DOHH2 (cell line): ENCODE measurements around the gene IQSEC3.

Source experiments
- H3F3A ChIP-seq: fragments of 200-600 bp; sonication (generic), shearing (Covaris generic); 2 replicates; pipeline ENCODE4 v1.6.0; 2016; ENCODE audit warnings: antibody characterized with exemption, mild to moderate bottlenecking; ENCODE audit not compliant: control insufficient read depth, insufficient read depth
- H3K27ac ChIP-seq: fragments of 200-600 bp; sonication (generic); 2 replicates; pipeline ENCODE4 v1.5.1; 2014; ENCODE audit warnings: low read depth, mild to moderate bottlenecking, low read length, moderate library complexity
- H3K27me3 ChIP-seq: fragments of 200-600 bp; sonication (generic); 2 replicates; pipeline ENCODE4 v1.6.1; 2014; ENCODE audit warnings: mild to moderate bottlenecking, low read length, mixed read lengths; ENCODE audit not compliant: control insufficient read depth
- H3K36me3 ChIP-seq: fragments of 200-600 bp; sonication (generic); 2 replicates; pipeline ENCODE4 v1.6.1; 2014; ENCODE audit warnings: mild to moderate bottlenecking, low read length, moderate library complexity, mixed read lengths; ENCODE audit not compliant: control insufficient read depth
- H3K4me1 ChIP-seq: fragments of 200-600 bp; sonication (generic); 2 replicates; pipeline ENCODE4 v1.6.1; 2014; ENCODE audit warnings: mild to moderate bottlenecking, low read length, mixed read lengths; ENCODE audit not compliant: control insufficient read depth
- H3K4me2 ChIP-seq: fragments of 200-600 bp; sonication (generic); 2 replicates; pipeline ENCODE4 v1.6.0; 2014; ENCODE audit warnings: mild to moderate bottlenecking, low read length, moderate library complexity
- H3K4me3 ChIP-seq: fragments of 200-600 bp; sonication (generic); 2 replicates; pipeline ENCODE4 v1.5.1; 2014; ENCODE audit warnings: mild to moderate bottlenecking, low read length, mixed read lengths
- H3K79me2 ChIP-seq: fragments of 200-600 bp; sonication (generic); 2 replicates; pipeline ENCODE4 v1.6.1; 2014; ENCODE audit warnings: mild to moderate bottlenecking, low read length, mixed read lengths; ENCODE audit not compliant: control insufficient read depth
- H3K9me2 ChIP-seq: fragments of 200-600 bp; sonication (generic); replicated peaks from 2 replicates; pipeline ENCODE4 v1.6.1; 2014; ENCODE audit warnings: mild to moderate bottlenecking, low read length, mixed read lengths; ENCODE audit not compliant: control insufficient read depth
- H3K9me3 ChIP-seq: fragments of 200-600 bp; sonication (generic); 2 replicates; pipeline ENCODE4 v1.6.1; 2014; ENCODE audit warnings: antibody characterized with exemption, low read length, mixed read lengths; ENCODE audit not compliant: control insufficient read depth, insufficient read depth
- H4K20me1 ChIP-seq: fragments of 200-600 bp; sonication (generic); 2 replicates; pipeline ENCODE4 v1.6.0; 2014; ENCODE audit warnings: low read depth, mild to moderate bottlenecking, antibody characterized with exemption, low read length, moderate library complexity; ENCODE audit not compliant: control insufficient read depth, insufficient read depth
- EZH2phosphoT487 ChIP-seq: fragments of 200-600 bp; sonication (generic); IDR thresholded peaks from 2 replicates; pipeline ENCODE4 v1.6.1; 2017; ENCODE audit warnings: borderline replicate concordance, mild to moderate bottlenecking, antibody characterized with exemption, low read length, moderate library complexity, mixed read lengths
- TF ChIP-seq, protein P1 (sequence below): fragments of 200-600 bp; sonication (generic); IDR thresholded peaks from one replicate; pipeline ENCODE4 v1.5.1; 2014; ENCODE audit warnings: antibody characterized with exemption, mild to moderate bottlenecking, low read depth, low read length; ENCODE audit not compliant: poor library complexity, severe bottlenecking

Gene IQSEC3

DNA sequence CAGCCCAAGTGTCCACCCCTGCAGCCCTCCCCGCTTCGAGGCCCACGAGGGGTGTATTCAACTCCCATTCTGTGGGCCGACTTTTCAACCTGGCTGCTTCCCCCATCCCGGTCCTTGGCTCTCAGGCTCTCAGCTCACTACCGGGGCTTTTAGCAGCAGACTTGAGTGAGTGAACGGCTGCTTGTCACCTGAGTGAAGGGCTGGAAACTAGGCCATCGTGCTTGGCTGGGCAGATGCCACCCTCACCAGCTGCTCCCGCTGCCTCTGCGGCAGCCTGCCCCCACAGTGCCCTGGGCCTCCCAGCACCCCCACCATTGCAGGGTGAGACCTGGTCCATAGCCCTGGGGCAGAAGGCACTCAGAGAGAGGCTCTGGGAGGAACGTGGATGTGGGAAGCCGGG lies 87.5 kb downstream of the IQSEC3 start:
- Histone ChIP-seq H3F3A (no peaks in the 10 kb centered on the region), H3K4me3 (no peak overlapping the region), H3K36me3 (no peaks in the 10 kb centered on the region), H3K27me3 (no peaks in the 10 kb centered on the region), H4K20me1 (no peaks in the 10 kb centered on the region), H3K4me2 (no peak overlapping the region), H3K79me2 (no peaks in the 10 kb centered on the region), H3K9me2 (no peaks in the 10 kb centered on the region), H3K9me3 (no peaks in the 10 kb centered on the region), H3K27ac (no peak overlapping the region), H3K4me1 (no peaks in the 10 kb centered on the region)
- TF ChIP-seq EZH2phosphoT487 = no peak

DNA sequence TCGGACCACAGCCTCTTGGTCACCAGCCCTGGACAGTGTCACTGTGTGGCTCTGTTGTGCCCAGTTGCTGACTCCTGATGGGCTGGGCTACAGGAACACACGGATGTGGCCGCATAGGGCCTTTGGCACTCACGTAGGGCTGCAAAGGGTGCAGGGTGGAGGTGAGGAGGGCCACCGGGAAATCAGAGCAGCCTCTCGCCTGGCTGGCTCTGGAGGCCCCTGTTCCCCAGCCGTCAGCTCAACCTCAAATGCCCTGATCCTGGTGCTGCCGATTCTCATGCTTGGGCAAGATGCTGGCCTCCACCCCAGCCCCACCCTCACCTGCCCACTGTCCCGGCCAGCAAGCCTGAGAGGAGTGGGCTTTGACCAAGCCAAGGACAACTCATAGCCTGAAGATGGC lies 88.4 kb downstream of the IQSEC3 start:
- no peaks in the 10 kb centered on the region for H3K4me1 ChIP-seq
- H3K9me3 ChIP-seq = no peaks in the 10 kb centered on the region
- H3K9me2 ChIP-seq = no peaks in the 10 kb centered on the region
- H4K20me1 ChIP-seq = no peaks in the 10 kb centered on the region
- TF ChIP-seq, protein P1, sequence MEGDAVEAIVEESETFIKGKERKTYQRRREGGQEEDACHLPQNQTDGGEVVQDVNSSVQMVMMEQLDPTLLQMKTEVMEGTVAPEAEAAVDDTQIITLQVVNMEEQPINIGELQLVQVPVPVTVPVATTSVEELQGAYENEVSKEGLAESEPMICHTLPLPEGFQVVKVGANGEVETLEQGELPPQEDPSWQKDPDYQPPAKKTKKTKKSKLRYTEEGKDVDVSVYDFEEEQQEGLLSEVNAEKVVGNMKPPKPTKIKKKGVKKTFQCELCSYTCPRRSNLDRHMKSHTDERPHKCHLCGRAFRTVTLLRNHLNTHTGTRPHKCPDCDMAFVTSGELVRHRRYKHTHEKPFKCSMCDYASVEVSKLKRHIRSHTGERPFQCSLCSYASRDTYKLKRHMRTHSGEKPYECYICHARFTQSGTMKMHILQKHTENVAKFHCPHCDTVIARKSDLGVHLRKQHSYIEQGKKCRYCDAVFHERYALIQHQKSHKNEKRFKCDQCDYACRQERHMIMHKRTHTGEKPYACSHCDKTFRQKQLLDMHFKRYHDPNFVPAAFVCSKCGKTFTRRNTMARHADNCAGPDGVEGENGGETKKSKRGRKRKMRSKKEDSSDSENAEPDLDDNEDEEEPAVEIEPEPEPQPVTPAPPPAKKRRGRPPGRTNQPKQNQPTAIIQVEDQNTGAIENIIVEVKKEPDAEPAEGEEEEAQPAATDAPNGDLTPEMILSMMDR = no peak
- no peak for TF ChIP-seq EZH2phosphoT487
- no peaks in the 10 kb centered on the region for H3K36me3 ChIP-seq
- no peak overlapping the region for H3K27ac ChIP-seq
- no peak overlapping the region for H3K4me2 ChIP-seq
- H3K79me2 ChIP-seq = no peaks in the 10 kb centered on the region
- H3K4me3 ChIP-seq = no peak overlapping the region
- H3K27me3 ChIP-seq = no peaks in the 10 kb centered on the region
- H3F3A ChIP-seq = no peaks in the 10 kb centered on the region

DNA sequence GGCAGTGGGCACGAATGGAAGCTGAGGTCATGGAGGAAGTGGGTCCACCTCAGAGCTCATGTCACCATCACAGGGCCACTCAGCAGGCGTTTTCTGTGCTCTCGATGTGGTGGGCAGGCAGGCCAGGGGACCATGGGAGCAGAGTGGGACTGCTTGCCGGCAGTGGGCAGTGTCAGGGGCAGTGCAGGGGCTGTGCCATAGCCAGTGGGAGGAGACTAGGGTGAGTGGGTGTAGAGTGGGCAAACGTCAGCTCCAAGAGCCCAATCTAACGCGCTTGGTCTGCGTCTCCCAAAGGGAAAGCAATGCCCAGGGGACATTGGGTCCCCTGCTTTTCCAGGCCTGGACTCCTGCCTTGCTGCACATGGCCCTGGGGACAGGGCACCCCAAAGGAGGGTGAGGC lies 89.1 kb downstream of the IQSEC3 start:
- TF ChIP-seq, protein P1 = no peak
- TF ChIP-seq EZH2phosphoT487 = no peak
- no peaks in the 10 kb centered on the region for H3K9me2 ChIP-seq
- H3F3A ChIP-seq = no peaks in the 10 kb centered on the region
- H3K27me3 ChIP-seq = no peaks in the 10 kb centered on the region
- no peaks in the 10 kb centered on the region for H3K9me3 ChIP-seq
- no peaks in the 10 kb centered on the region for H3K4me1 ChIP-seq
- H3K27ac ChIP-seq = no peak overlapping the region
- no peaks in the 10 kb centered on the region for H4K20me1 ChIP-seq
- H3K4me2 ChIP-seq = no peak overlapping the region
- no peaks in the 10 kb centered on the region for H3K79me2 ChIP-seq
- no peaks in the 10 kb centered on the region for H3K36me3 ChIP-seq
- H3K4me3 ChIP-seq = no peak overlapping the region

DNA sequence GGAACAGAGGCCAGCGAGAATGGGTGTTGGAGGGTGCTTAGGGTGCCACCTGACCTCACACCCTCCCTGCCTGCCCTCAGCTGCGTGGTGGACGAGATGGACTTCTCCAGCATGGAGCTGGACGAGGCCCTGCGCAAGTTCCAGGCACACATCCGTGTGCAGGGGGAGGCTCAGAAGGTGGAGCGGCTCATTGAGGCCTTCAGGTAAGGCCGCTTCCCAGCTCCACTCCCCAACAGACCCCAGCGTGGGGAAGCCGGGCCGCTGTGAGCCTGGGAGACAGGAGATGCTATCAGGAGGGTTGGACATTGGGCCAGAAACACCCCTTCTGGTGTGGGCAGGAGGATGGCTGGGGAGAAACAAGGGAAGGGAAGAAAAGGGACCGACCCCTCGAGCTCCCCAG lies 90.4 kb downstream of the IQSEC3 start:
- H3K27me3 ChIP-seq = no peaks in the 10 kb centered on the region
- H3K4me2 ChIP-seq = no peak overlapping the region
- H3K4me1 ChIP-seq = no peaks in the 10 kb centered on the region
- H3K4me3 ChIP-seq = no peak overlapping the region
- H3K36me3 ChIP-seq = no peaks in the 10 kb centered on the region
- H3K27ac ChIP-seq = no peak overlapping the region
- H3K9me2 ChIP-seq = no peaks in the 10 kb centered on the region
- no peak for TF ChIP-seq EZH2phosphoT487
- TF ChIP-seq, protein P1 = no peak
- H4K20me1 ChIP-seq = no peaks in the 10 kb centered on the region
- H3K79me2 ChIP-seq = no peaks in the 10 kb centered on the region
- no peaks in the 10 kb centered on the region for H3K9me3 ChIP-seq
- no peaks in the 10 kb centered on the region for H3F3A ChIP-seq
